GM23338 (cell line): Measurements from ENCODE around the gene CEP44. TPM values are rescaled to one million over a fixed set of nuclear protein-coding genes. Genes with fewer than 3 reads are reported as not detected.

ENCODE experiments used
- ATAC-seq: fragments of 200-7000 bp; cut with Tn5 transposase; 3 replicates; pipeline ENCODE4 v1.9.1; 2020
- DNase-seq: peaks from one replicate; pipeline ENCODE4 v3.0.0-alpha.2; 2015; ENCODE audit warnings: low spot score
- H2AFZ ChIP-seq: fragments of 200-600 bp; sonication (generic); 2 replicates; pipeline ENCODE4 v1.8.0; 2016; ENCODE audit warnings: antibody characterized with exemption, mild to moderate bottlenecking, moderate library complexity
- H3F3A ChIP-seq: fragments of 200-600 bp; sonication (generic); replicated peaks from 2 replicates; pipeline ENCODE4 v1.8.0; 2017; ENCODE audit warnings: antibody characterized with exemption, mixed run types, low read depth
- H3K27ac ChIP-seq: fragments of 200-600 bp; sonication (generic); 2 replicates; pipeline ENCODE4 v1.6.1; 2016; ENCODE audit warnings: low read depth
- H3K27me3 ChIP-seq: fragments of 200-600 bp; sonication (generic); 2 replicates; pipeline ENCODE4 v1.8.0; 2016; ENCODE audit warnings: mild to moderate bottlenecking, mixed run types, moderate library complexity; ENCODE audit not compliant: insufficient read depth
- H3K36me3 ChIP-seq: fragments of 200-600 bp; sonication (generic); 2 replicates; pipeline ENCODE4 v1.8.0; 2016; ENCODE audit warnings: mild to moderate bottlenecking; ENCODE audit not compliant: insufficient read depth
- H3K4me1 ChIP-seq: fragments of 200-600 bp; sonication (generic); 2 replicates; pipeline ENCODE4 v1.8.0; 2016; ENCODE audit warnings: mild to moderate bottlenecking, moderate library complexity; ENCODE audit not compliant: insufficient read depth
- H3K4me2 ChIP-seq: fragments of 200-600 bp; sonication (generic); 2 replicates; pipeline ENCODE4 v1.7.1; 2017; ENCODE audit warnings: mixed run types
- H3K4me3 ChIP-seq: fragments of 200-600 bp; sonication (generic); 2 replicates; pipeline ENCODE4 v1.6.1; 2016; ENCODE audit warnings: mixed run types
- H3K79me2 ChIP-seq: fragments of 200-600 bp; sonication (generic); replicated peaks from 2 replicates; pipeline ENCODE4 v1.8.0; 2017; ENCODE audit warnings: mild to moderate bottlenecking; ENCODE audit not compliant: insufficient read depth
- H3K9me2 ChIP-seq: fragments of 200-600 bp; sonication (generic); 2 replicates; pipeline ENCODE4 v1.8.0; 2017; ENCODE audit not compliant: insufficient read depth
- H4K20me1 ChIP-seq: fragments of 200-600 bp; sonication (generic); replicated peaks from 2 replicates; pipeline ENCODE4 v1.8.0; 2017; ENCODE audit warnings: mild to moderate bottlenecking; ENCODE audit not compliant: insufficient read depth
- H3K27ac Mint-ChIP-seq: 2 replicates; pipeline ENCODE4 v1.8.0; 2020; ENCODE audit warnings: inconsistent platforms, mild to moderate bottlenecking, moderate library complexity, mixed read lengths
- H3K27me3 Mint-ChIP-seq: 3 replicates; pipeline ENCODE4 v1.8.0; 2022; ENCODE audit warnings: low read depth, mild to moderate bottlenecking, moderate library complexity, mixed read lengths, inconsistent platforms; ENCODE audit not compliant: insufficient read depth, poor library complexity
- H3K36me3 Mint-ChIP-seq: 3 replicates; pipeline ENCODE4 v1.8.0; 2021; ENCODE audit warnings: low read depth, mild to moderate bottlenecking, inconsistent platforms, moderate library complexity, mixed read lengths
- H3K4me1 Mint-ChIP-seq: 3 replicates; pipeline ENCODE4 v1.8.0; 2020; ENCODE audit warnings: mild to moderate bottlenecking, inconsistent platforms, mixed read lengths
- H3K4me3 Mint-ChIP-seq: 3 replicates; pipeline ENCODE4 v1.8.0; 2021; ENCODE audit warnings: moderate library complexity, mild to moderate bottlenecking, inconsistent platforms, mixed read lengths
- H3K9me3 Mint-ChIP-seq: 3 replicates; pipeline ENCODE4 v1.8.0; 2020; ENCODE audit warnings: moderate library complexity, mild to moderate bottlenecking, inconsistent platforms, mixed read lengths
- CREB1 ChIP-seq: fragments of 250-450 bp; sonication (Bioruptor Pico); IDR thresholded peaks from 2 replicates; pipeline ENCODE4 v1.5.0; 2020; ENCODE audit warnings: low read depth, mild to moderate bottlenecking, moderate library complexity
- ETS1 ChIP-seq: IDR thresholded peaks from 2 replicates; pipeline ENCODE4 v1.6.1; 2016; ENCODE audit warnings: antibody characterized with exemption
- EZH2 ChIP-seq: fragments of 200-600 bp; sonication (generic); IDR thresholded peaks from one replicate; pipeline ENCODE4 v1.8.0; 2017; ENCODE audit warnings: antibody characterized with exemption, mild to moderate bottlenecking, low read depth; ENCODE audit not compliant: unreplicated experiment
- EZH2phosphoT487 ChIP-seq: fragments of 200-600 bp; sonication (generic); IDR thresholded peaks from one replicate; pipeline ENCODE4 v1.8.1; 2018; ENCODE audit warnings: antibody characterized with exemption; ENCODE audit not compliant: unreplicated experiment
- JUNB ChIP-seq: IDR thresholded peaks from one replicate; pipeline ENCODE4 v1.6.1; 2016; ENCODE audit warnings: antibody characterized with exemption; ENCODE audit not compliant: unreplicated experiment
- REST ChIP-seq: IDR thresholded peaks from one replicate; pipeline ENCODE4 v1.6.1; 2018; ENCODE audit warnings: antibody characterized with exemption; ENCODE audit not compliant: unreplicated experiment
- ZNF114 ChIP-seq: fragments of 250-450 bp; sonication (Bioruptor Pico); IDR thresholded peaks from 2 replicates; pipeline ENCODE4 v1.5.0; 2020; ENCODE audit warnings: mild to moderate bottlenecking, moderate library complexity
- ZNF331 ChIP-seq: fragments of 250-450 bp; sonication (Bioruptor Pico); IDR thresholded peaks from 2 replicates; pipeline ENCODE4 v1.5.0; 2020; ENCODE audit warnings: low read depth, mild to moderate bottlenecking, moderate library complexity
- ZNF462 ChIP-seq: fragments of 250-450 bp; sonication (Bioruptor Pico); IDR thresholded peaks from 2 replicates; pipeline ENCODE4 v1.5.0; 2020; ENCODE audit warnings: mild to moderate bottlenecking, moderate library complexity
- polyA plus RNA-seq: library from polyadenylated mRNA; unstranded; fragments of >200 nt; fragmentation: Nextera tagmentation; extraction: Ambion mirVana; gene quantifications from 2 replicates; pipeline ENCODE4 v1.2.1, GENCODE V29; 2016
- total RNA-seq: library from RNA; depleted of rRNA; stranded (reverse); fragments of >200 nt; shearing (Covaris generic); gene quantifications from 2 replicates; pipeline ENCODE4 v1.2.3, GENCODE V29; 2014

The CEP44 gene
- total and polyA plus RNA-seq, 2 experiments from 2014 or later = 12.1 to 17.4 TPM

- no peak for TF ChIP-seq REST
- no peak for TF ChIP-seq ZNF331 (CRISPR knock-in tag)
Observed at GRCh38 chr4:174324725-174325124, 41.0 kb downstream of the CEP44 start (continued).

GRCh38 chr4:174332741-174333493 is 49.2 kb downstream of the CEP44 start:
- Histone ChIP-seq H3K36me3 (no peaks in the 10 kb centered on the region), H4K20me1 (no peaks in the 10 kb centered on the region), H3K4me1 (peaks cover 8% of the 10 kb centered on the region), H3K27me3 (no peaks in the 10 kb centered on the region), H2AFZ (no peak overlapping the region), H3K27ac (no peak overlapping the region), H3K79me2 (no peaks in the 10 kb centered on the region), H3K4me2 (no peak overlapping the region), H3K4me3 (no peak overlapping the region), H3K9me2 (no peaks in the 10 kb centered on the region), H3F3A (no peaks in the 10 kb centered on the region)
- H3K27ac Mint-ChIP-seq = no peak overlapping the region
- H3K4me1 Mint-ChIP-seq = peaks cover 8% of the 10 kb centered on the region
- DNase-seq (no peak), ATAC-seq (no peak)
- no peaks in the 10 kb centered on the region for H3K27me3 Mint-ChIP-seq
- no peak overlapping the region for H3K4me3 Mint-ChIP-seq
- no peaks in the 10 kb centered on the region for H3K9me3 Mint-ChIP-seq
- H3K36me3 Mint-ChIP-seq = no peaks in the 10 kb centered on the region
- TF ChIP-seq REST (no peak), JUNB (no peak), ZNF114 (no peak), ZNF462 (CRISPR knock-in tag) (no peak), EZH2phosphoT487 (no peak), CREB1 (CRISPR knock-in tag) (no peak), ZNF331 (CRISPR knock-in tag) (no peak), EZH2 (no peak), ETS1 (no peak)
